Sigmoid colon (tissue), 7 donors: Measurements from ENCODE around the gene CDK19. TPM values are rescaled to one million over a fixed set of nuclear protein-coding genes. Genes with fewer than 3 reads are reported as not detected.
"Not testable (repeated sequence)": the region's sequence is repeated elsewhere in the genome, so short reads cannot be mapped to it uniquely, and the experiment has no call there.

ENCODE experiments used
- DNase-seq: peaks from one replicate; pipeline ENCODE4 v3.0.0-alpha.2; 2019
- H3K27ac ChIP-seq, 4 donors: fragments of 200-600 bp; sonication (generic); one replicate each; pipeline ENCODE4 v1.5.1; 2016 to 2019; ENCODE audit warnings: mild to moderate bottlenecking in 1 of 4
- H3K27me3 ChIP-seq, 3 donors: fragments of 200-600 bp; sonication (generic); one replicate each; pipeline ENCODE4 v1.5.1; 2019; ENCODE audit warnings: mild to moderate bottlenecking in 1 of 3
- H3K36me3 ChIP-seq, 4 donors: fragments of 200-600 bp; sonication (generic); one replicate each; pipeline ENCODE4 v1.5.1; 2016 to 2019
- H3K4me1 ChIP-seq, 4 donors: fragments of 200-600 bp; sonication (generic); one replicate each; pipeline ENCODE4 v1.5.1; 2017 to 2019
- H3K4me3 ChIP-seq, 4 donors: fragments of 200-600 bp; sonication (generic); one replicate each; pipeline ENCODE4 v1.5.1; 2017 to 2019; ENCODE audit warnings: mild to moderate bottlenecking in 2 of 4, moderate library complexity in 1 of 4
- H3K9me3 ChIP-seq, 4 donors: fragments of 200-600 bp in 3 of 4; sonication (generic) in 3 of 4; one replicate each; pipeline versions ENCODE4 v1.5.1 to v1.6.1; 2013 to 2019
- EP300 ChIP-seq, 4 donors: sonication (generic); formaldehyde crosslinking; IDR thresholded peaks; one replicate each; pipeline ENCODE4 v1.6.1; 2017; ENCODE audit warnings: antibody characterized with exemption in 4 of 4
- POLR2A ChIP-seq, 2 donors: fragments of 450-650 bp; IDR thresholded peaks; one replicate each; pipeline ENCODE4 v1.6.1; 2016; ENCODE audit warnings: antibody characterized with exemption in 2 of 2, mild to moderate bottlenecking in 2 of 2, moderate library complexity in 2 of 2
- POLR2AphosphoS5 ChIP-seq, 4 donors: sonication (generic); formaldehyde crosslinking; IDR thresholded peaks; one replicate each; pipeline ENCODE4 v1.6.1; 2017; ENCODE audit warnings: antibody characterized with exemption in 4 of 4
- WGBS, 2 donors: extraction: QIAGEN DNeasy Blood & Tissue Kit; methylation state at CpG; one replicate each; pipeline ENCODE4 v1.1.7; 2013; 5-methylcytosine and 5-hydroxymethylcytosine counted together
- intact Hi-C: fragments of 100-400 bp; cut with DNase I; formaldehyde crosslinking; loops from one replicate; pipeline ENCODE4 v1.15.1; 2023
- polyA plus RNA-seq, 3 donors: library from polyadenylated mRNA; stranded (reverse); fragments of 200-250 nt; gene quantifications; one replicate each; pipeline ENCODE4 v1.2.3, GENCODE V29; 2013
- total RNA-seq, 4 donors: library from RNA; depleted of rRNA; stranded (reverse); fragments of >200 nt; gene quantifications; one replicate each; pipeline ENCODE4 v1.1.0, GENCODE V29; 2016
- TF ChIP-seq, protein P1 (sequence below), 4 experiments: fragments of 450-650 bp in 3 of 4; fragments of 200-600 bp in 1 of 4; IDR thresholded peaks; one replicate each; pipeline ENCODE4 v1.5.1; 2016 to 2019; ENCODE audit warnings: antibody characterized with exemption in 4 of 4, mild to moderate bottlenecking in 3 of 4, moderate library complexity in 2 of 4
- donor health status: healthy with polysubstance abuse.
- donor health status: Bipolar disorder and iron deficiency.
- donor health status: healthy.

CDK19 gene
- total and polyA plus RNA-seq, 7 donors: 6.7 to 17.8 (median 12.1) TPM

GRCh38 chr6:110744991-110745390 is 70.3 kb downstream of the CDK19 start:
- 97 to 98% methylated on average over 1 of the region's 1 CpG for WGBS, 2 donors
- Histone ChIP-seq H3K27ac (no peak overlapping the region), H3K4me3 (no peak overlapping the region), H3K27me3 (no peaks in the 10 kb centered on the region), H3K4me1 (no peaks in the 10 kb centered on the region), H3K36me3 (peaks cover 0 to 8% (median 3%) of the 10 kb centered on the region in 4 donors), H3K9me3 (peaks cover 0 to 4% (median 2%) of the 10 kb centered on the region in 4 donors)
- intact Hi-C loops: no loop called here
- TF ChIP-seq POLR2AphosphoS5 (IDR thresholded peaks at IDR 0.05) (no peak), POLR2A (IDR thresholded peaks at IDR 0.05) (no peak), EP300 (IDR thresholded peaks at IDR 0.05) (no peak)
- TF ChIP-seq, protein P1, sequence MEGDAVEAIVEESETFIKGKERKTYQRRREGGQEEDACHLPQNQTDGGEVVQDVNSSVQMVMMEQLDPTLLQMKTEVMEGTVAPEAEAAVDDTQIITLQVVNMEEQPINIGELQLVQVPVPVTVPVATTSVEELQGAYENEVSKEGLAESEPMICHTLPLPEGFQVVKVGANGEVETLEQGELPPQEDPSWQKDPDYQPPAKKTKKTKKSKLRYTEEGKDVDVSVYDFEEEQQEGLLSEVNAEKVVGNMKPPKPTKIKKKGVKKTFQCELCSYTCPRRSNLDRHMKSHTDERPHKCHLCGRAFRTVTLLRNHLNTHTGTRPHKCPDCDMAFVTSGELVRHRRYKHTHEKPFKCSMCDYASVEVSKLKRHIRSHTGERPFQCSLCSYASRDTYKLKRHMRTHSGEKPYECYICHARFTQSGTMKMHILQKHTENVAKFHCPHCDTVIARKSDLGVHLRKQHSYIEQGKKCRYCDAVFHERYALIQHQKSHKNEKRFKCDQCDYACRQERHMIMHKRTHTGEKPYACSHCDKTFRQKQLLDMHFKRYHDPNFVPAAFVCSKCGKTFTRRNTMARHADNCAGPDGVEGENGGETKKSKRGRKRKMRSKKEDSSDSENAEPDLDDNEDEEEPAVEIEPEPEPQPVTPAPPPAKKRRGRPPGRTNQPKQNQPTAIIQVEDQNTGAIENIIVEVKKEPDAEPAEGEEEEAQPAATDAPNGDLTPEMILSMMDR (IDR thresholded peaks at IDR 0.05): no peak
- DNase-seq: no peak

GRCh38 chr6:110742552-110742951 is 72.7 kb downstream of the CDK19 start:
- H3K27me3 ChIP-seq, intact Hi-C loops, DNase-seq, H3K9me3 ChIP-seq, H3K27ac ChIP-seq, H3K4me1 ChIP-seq, H3K36me3 ChIP-seq, H3K4me3 ChIP-seq: not testable (repeated sequence)
- whole genome bisulfite sequencing, 2 donors: 97 to 98% methylated on average over 9 of the region's 9 CpGs

DNA sequence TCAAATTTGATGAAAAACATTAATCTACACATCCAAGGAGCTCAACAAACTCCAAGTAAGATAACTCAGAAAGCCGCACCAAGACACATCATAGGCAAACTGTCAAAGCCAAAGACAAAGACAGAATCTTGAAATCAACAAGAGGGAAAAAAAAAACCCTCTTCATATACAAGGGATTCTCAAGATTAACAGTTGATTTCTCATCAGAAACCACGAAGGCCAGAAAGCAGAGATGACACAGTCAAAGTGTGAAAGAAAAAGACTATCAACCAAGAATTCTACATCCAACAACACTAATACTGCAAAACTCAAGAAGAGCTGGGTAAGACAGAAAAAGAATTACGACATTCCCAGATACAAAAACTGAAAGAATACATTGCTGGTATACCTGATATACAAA is 73.8 kb downstream of the CDK19 start:
- intact Hi-C loops: no loop called here
- WGBS, 2 donors: 90 to 95% methylated on average over 3 of the region's 3 CpGs
- Histone ChIP-seq H3K9me3 (peaks cover 0 to 4% (median 2%) of the 10 kb centered on the region in 4 donors), H3K36me3 (peaks cover 0 to 8% (median 3%) of the 10 kb centered on the region in 4 donors), H3K4me1 (no peaks in the 10 kb centered on the region), H3K27me3 (no peaks in the 10 kb centered on the region), H3K27ac (no peak overlapping the region), H3K4me3 (no peak overlapping the region)
- no peak for TF ChIP-seq EP300 (IDR thresholded peaks at IDR 0.05)
- TF ChIP-seq, protein P1 (IDR thresholded peaks at IDR 0.05): no peak
- TF ChIP-seq POLR2A (IDR thresholded peaks at IDR 0.05): no peak
- no peak for TF ChIP-seq POLR2AphosphoS5 (IDR thresholded peaks at IDR 0.05)
- DNase-seq: no peak

DNA sequence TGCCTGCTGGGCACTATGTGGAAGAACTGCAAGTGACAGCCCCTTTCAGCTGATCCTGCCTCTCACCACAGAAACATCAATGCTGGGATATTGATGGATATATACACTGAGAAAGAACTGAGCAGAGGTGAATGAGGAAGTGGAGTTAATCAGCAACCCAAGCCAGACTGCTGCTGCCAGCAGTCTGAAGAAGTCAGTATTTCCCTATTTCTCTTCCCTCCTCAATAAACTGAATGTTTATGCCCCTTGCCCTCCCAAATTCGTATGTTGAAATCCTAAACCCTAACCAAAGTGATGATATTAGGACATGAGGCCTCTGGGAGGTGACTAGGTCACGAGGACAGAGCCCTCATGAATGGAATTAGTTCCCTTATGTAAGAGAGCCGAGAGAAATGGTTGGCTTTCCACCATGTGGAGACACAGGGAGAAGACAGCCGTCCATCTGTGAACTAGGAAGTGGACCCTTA is 76.3 kb downstream of the CDK19 start:
- Histone ChIP-seq H3K36me3 (peaks cover 0 to 9% (median 4%) of the 10 kb centered on the region in 4 donors), H3K4me1 (no peaks in the 10 kb centered on the region), H3K4me3 (no peak overlapping the region), H3K9me3 (peaks cover 0 to 4% (median 2%) of the 10 kb centered on the region in 4 donors), H3K27ac (no peak overlapping the region), H3K27me3 (no peaks in the 10 kb centered on the region)
- no peak for DNase-seq
- TF ChIP-seq EP300 (IDR thresholded peaks at IDR 0.05): no peak
- no peak for TF ChIP-seq POLR2A (IDR thresholded peaks at IDR 0.05)
- no peak for TF ChIP-seq POLR2AphosphoS5 (IDR thresholded peaks at IDR 0.05)
- TF ChIP-seq, protein P1 (IDR thresholded peaks at IDR 0.05): no peak
- WGBS, 2 donors: 63 to 69% methylated on average over 4 of the region's 4 CpGs
- intact Hi-C loops: no loop called here

DNA sequence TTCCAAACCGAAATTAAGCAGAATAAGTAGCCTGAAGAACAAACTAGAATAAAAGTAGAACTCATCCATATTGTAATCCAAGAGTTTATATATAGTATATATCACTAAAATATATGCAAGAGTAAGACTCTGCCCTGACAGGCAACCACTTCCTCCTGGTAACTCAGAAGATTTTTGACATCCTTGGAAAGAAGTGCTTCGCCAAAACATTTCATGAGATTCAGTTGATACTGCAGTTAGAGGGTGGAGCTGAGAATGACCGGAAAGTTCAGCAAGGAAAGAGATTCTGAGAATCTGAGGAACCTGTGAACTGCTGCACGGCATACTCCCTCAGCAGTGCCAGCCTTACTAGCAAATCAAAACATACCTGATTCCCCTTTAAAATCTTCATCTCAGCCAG is 79.6 kb downstream of the CDK19 start:
- Histone ChIP-seq H3K36me3 (peaks cover 0 to 3% (median 0%) of the 10 kb centered on the region in 4 donors), H3K9me3 (no peaks in the 10 kb centered on the region), H3K4me1 (no peaks in the 10 kb centered on the region), H3K27me3 (no peaks in the 10 kb centered on the region), H3K4me3 (no peak overlapping the region), H3K27ac (no peak overlapping the region)
- WGBS, 2 donors: 85 to 96% methylated on average over 4 of the region's 4 CpGs
- no peak for DNase-seq
- intact Hi-C loops: no loop called here
- TF ChIP-seq, protein P1 (IDR thresholded peaks at IDR 0.05): no peak
- TF ChIP-seq EP300 (IDR thresholded peaks at IDR 0.05) (no peak), POLR2AphosphoS5 (IDR thresholded peaks at IDR 0.05) (no peak)
